ENCODE measurements around the gene COLEC11. TPM values are rescaled to one million over a fixed set of nuclear protein-coding genes. Genes with fewer than 3 reads are reported as not detected.

The COLEC11 gene
- total and polyA plus RNA-seq, 10 of the 15 experiments (the other 5 are each of a cell fraction or from before 2014, with no cell fraction given) = 0.08 to 0.74 (median 0.14) TPM; not detected in 4

DNA sequence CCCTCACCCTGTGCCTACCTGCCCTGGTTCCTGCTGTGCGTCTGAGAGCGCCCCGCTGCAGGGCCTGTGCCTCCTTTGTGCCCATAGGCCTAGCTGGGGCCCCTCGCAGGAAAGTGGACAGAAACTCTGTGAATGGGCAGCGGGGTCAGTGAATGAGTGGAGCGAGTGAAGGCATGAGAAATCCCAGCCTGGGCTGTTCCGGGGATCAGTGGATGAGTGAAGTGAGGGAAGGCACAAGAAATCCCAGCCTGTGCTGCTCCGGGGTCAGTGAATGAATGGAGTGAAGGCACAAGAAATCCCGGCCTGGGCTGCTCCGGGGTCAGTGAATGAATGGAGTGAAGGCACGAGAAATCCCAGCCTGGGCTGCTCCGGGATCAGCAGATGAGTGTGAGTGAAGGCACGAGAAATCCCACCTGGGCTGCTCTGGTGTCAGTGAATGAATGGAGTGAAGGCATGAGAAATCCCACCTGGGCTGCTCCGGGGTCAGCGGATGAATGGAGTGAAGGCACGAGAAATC is 2.0 kb downstream of the COLEC11 start (continued):
- TF ChIP-seq, protein P1, sequence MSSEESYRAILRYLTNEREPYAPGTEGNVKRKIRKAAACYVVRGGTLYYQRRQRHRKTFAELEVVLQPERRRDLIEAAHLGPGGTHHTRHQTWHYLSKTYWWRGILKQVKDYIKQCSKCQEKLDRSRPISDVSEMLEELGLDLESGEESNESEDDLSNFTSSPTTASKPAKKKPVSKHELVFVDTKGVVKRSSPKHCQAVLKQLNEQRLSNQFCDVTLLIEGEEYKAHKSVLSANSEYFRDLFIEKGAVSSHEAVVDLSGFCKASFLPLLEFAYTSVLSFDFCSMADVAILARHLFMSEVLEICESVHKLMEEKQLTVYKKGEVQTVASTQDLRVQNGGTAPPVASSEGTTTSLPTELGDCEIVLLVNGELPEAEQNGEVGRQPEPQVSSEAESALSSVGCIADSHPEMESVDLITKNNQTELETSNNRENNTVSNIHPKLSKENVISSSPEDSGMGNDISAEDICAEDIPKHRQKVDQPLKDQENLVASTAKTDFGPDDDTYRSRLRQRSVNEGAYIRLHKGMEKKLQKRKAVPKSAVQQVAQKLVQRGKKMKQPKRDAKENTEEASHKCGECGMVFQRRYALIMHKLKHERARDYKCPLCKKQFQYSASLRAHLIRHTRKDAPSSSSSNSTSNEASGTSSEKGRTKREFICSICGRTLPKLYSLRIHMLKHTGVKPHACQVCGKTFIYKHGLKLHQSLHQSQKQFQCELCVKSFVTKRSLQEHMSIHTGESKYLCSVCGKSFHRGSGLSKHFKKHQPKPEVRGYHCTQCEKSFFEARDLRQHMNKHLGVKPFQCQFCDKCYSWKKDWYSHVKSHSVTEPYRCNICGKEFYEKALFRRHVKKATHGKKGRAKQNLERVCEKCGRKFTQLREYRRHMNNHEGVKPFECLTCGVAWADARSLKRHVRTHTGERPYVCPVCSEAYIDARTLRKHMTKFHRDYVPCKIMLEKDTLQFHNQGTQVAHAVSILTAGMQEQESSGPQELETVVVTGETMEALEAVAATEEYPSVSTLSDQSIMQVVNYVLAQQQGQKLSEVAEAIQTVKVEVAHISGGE (CRISPR knock-in tag; IDR thresholded peaks at IDR 0.05) = no peak
- no peak for TF ChIP-seq TCF7 (IDR thresholded peaks at IDR 0.05; ENCODE audit: borderline replicate concordance)

- no peaks in the 10 kb centered on the region; the same call in 1 of the 2 replicates for H4K20me1 ChIP-seq (ENCODE audit: control insufficient read depth, insufficient read depth)
- no peak overlapping the region for H3K9ac ChIP-seq (ENCODE audit: control insufficient read depth, insufficient read depth, low read length)
- WGBS (ENCODE audit: insufficient coverage, insufficient replicate concordance, low lambda C conversion rate, missing lambda C conversion rate) = 27% methylated on average over 6 of the region's 6 CpGs
- intact Hi-C loops (cut with micrococcal nuclease; ENCODE audit: unreplicated experiment) = no loop called here
- in situ Hi-C loops (cut with MboI) = no loop called here
- SMC1A ChIA-PET (ENCODE audit: uncharacterized antibody, unreplicated experiment) = no interaction called here
- RAD21 ChIA-PET (ENCODE audit: unreplicated experiment) = no interaction called here
- BruUV-seq (replicated peaks) = no TSS peak
- H3K4me2 ChIP-seq (ENCODE audit: control insufficient read depth, insufficient read depth) = no peak overlapping the region; the same call in 1 of the 2 replicates
- H2AFZ ChIP-seq (ENCODE audit: control insufficient read depth, low read depth, low read length) = no peak overlapping the region
- POLR2A ChIA-PET = no interaction called here
- CTCF ChIA-PET = interaction anchor here (0.6 kb wide), 1 partner anchor 73 kb away, joined by 3 read pairs; no protein-coding TSS in a partner anchor
- ATAC-seq (peak; percentile 44), DNase-seq (ENCODE audit: low read depth, low spot score) (no peak), FAIRE-seq (no peak)
- no peak overlapping the region; the same call in 1 of the 2 replicates for H3K27ac ChIP-seq (ENCODE audit: control insufficient read depth, insufficient read depth)
- no peaks in the 10 kb centered on the region for H3K9me3 ChIP-seq (replicated peaks; ENCODE audit: control insufficient read depth, insufficient read depth, low read length)
- peaks cover 0 to 4% of the 10 kb centered on the region in 2 experiments; a peak in 2 of 4 replicates for H3K36me3 ChIP-seq (ENCODE audit: control insufficient read depth in 2 of 2, insufficient read depth in 2 of 2, low read length in 1 of 2)
- peaks cover 22% of the 10 kb centered on the region for H3K4me1 ChIP-seq (ENCODE audit: control insufficient read depth, insufficient read depth, low read length)
- H3K27me3 ChIP-seq (replicated peaks in 1 of 2; ENCODE audit: control insufficient read depth in 2 of 2, insufficient read depth in 2 of 2, low read length in 1 of 2) = no peaks in the 10 kb centered on the region
- TF ChIP-seq NFXL1 (IDR thresholded peaks at IDR 0.05; ENCODE audit: borderline replicate concordance) (no peak), PAX5 (IDR thresholded peaks at IDR 0.05; ENCODE audit: borderline replicate concordance, low read depth, low read length) (peak; percentile 43; the same call in 1 of the 2 replicates), MYC (IDR thresholded peaks at IDR 0.05; ENCODE audit: insufficient read depth, insufficient read length, insufficient replicate concordance, low read length, severe bottlenecking) (no peak), BCL11A (IDR thresholded peaks at IDR 0.05; ENCODE audit: low read depth, low read length) (peak; percentile 48; the same call in 1 of the 2 replicates), ZNF384 (IDR thresholded peaks at IDR 0.05; ENCODE audit: borderline replicate concordance, low read depth, low read length) (peak; percentile 63; the same call in 1 of the 2 replicates), SPI1 (IDR thresholded peaks at IDR 0.05; ENCODE audit: borderline replicate concordance, insufficient read depth, low read depth, low read length) (0 out of 2 replicates have a peak, but pooled peaks have one; percentile 11), EGR1 (IDR thresholded peaks at IDR 0.05; ENCODE audit: borderline replicate concordance in 1 of 2, low read depth in 2 of 2, low read length in 2 of 2) (peak in 1 of 2 experiments; percentile 58; a peak in 1 of 3 replicates), RUNX3 (IDR thresholded peaks at IDR 0.05; ENCODE audit: low read length) (peak; percentile 87)
- H3K4me3 ChIP-seq = no peak overlapping the region
- H3K79me2 ChIP-seq (ENCODE audit: control insufficient read depth, insufficient read depth, low read length) = no peaks in the 10 kb centered on the region
These were observed 2.7 kb downstream of the COLEC11 start for GRCh38 chr2:3597567-3597966.

All from GM12878 (cell line).